KMS-11 (cell line): ENCODE results near the gene POGZ.

Experiments
- H2AFZ ChIP-seq: fragments of 200-600 bp; sonication (generic); 2 replicates; pipeline ENCODE4 v1.6.1; 2016; ENCODE audit warnings: antibody characterized with exemption, mixed run types, low read depth
- H3K27ac ChIP-seq: fragments of 200-600 bp; sonication (generic); 2 replicates; pipeline ENCODE4 v1.6.1; 2016; ENCODE audit warnings: mild to moderate bottlenecking, mixed run types
- H3K27me3 ChIP-seq: fragments of 200-600 bp; sonication (generic); 2 replicates; pipeline ENCODE4 v1.6.1; 2017; ENCODE audit warnings: mild to moderate bottlenecking, low read depth, mixed run types, moderate library complexity; ENCODE audit not compliant: insufficient read depth
- H3K36me3 ChIP-seq: fragments of 200-600 bp; sonication (generic); 2 replicates; pipeline ENCODE4 v1.6.1; 2017; ENCODE audit warnings: mild to moderate bottlenecking, mixed run types; ENCODE audit not compliant: insufficient read depth
- H3K4me1 ChIP-seq: fragments of 200-600 bp; sonication (generic); 2 replicates; pipeline ENCODE4 v1.6.1; 2016; ENCODE audit warnings: mild to moderate bottlenecking, low read depth, mixed run types; ENCODE audit not compliant: poor library complexity, severe bottlenecking
- H3K4me2 ChIP-seq: fragments of 200-600 bp; sonication (generic); 2 replicates; pipeline ENCODE4 v1.7.0; 2016; ENCODE audit warnings: mild to moderate bottlenecking, mixed run types
- H3K4me3 ChIP-seq: fragments of 200-600 bp; sonication (generic); IDR thresholded peaks from 2 replicates; pipeline ENCODE4 v1.6.1; 2017; ENCODE audit warnings: low read depth, low read length, mixed read lengths; ENCODE audit not compliant: insufficient read depth
- H3K79me2 ChIP-seq: fragments of 200-600 bp; sonication (generic); 2 replicates; pipeline ENCODE4 v1.6.1; 2016; ENCODE audit warnings: low read depth, mixed run types; ENCODE audit not compliant: insufficient read depth
- H3K9ac ChIP-seq: fragments of 200-600 bp; sonication (generic); 2 replicates; pipeline ENCODE4 v1.6.1; 2016; ENCODE audit warnings: mild to moderate bottlenecking, mixed run types
- H4K20me1 ChIP-seq: fragments of 200-600 bp; sonication (generic); 2 replicates; pipeline ENCODE4 v1.6.1; 2016; ENCODE audit warnings: mild to moderate bottlenecking, mixed run types; ENCODE audit not compliant: insufficient read depth
- TF ChIP-seq, protein P1 (sequence below): fragments of 200-600 bp; sonication (generic); conservative IDR thresholded peaks from 2 replicates; pipeline ENCODE4 v1.6.1; 2017; ENCODE audit warnings: low read depth, mild to moderate bottlenecking, antibody characterized with exemption, low read length, moderate library complexity, mixed read lengths

The POGZ gene

DNA sequence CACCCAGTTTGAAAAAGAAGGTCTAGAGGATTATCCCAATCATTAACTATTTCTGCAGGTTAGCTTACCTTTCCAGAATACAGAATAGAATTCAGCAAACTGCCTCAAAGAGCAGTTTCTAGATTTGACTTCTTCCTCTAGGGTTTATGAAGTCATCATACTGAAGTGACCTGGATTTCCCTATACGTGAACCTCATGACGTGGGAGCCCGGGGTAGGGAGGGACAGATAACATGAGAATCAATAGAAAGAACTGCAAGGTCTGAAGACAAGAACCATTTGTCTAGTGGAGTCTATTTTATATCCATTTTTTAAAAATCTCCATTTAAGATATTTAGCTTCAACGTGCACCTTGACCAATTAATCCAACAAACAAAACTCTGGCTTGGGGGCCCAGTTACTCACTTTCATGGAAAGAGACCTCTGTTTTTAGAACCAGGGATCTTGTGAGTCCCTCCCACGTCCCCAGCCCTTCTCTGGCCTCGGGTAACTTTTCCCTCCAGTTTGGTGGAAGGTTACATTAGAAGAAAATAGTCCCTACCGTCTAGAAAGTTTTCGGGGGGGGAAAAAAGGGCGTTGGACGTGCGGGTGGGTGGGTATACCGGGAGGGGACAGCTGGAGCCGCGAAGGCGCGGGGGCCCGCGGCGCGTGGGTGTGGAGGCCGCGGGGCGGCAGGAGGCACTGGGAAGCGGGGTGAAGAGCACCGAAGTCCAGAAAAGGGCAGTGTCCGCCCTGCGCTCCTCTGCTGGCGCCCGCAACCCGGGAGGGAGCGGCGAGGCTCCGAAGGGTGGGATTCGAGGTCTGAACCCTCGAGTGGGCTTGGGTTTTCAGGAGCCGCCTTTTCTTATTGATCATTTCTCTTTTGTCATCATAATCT is 13.8 kb upstream of the POGZ start:
- no peaks in the 10 kb centered on the region for H3K79me2 ChIP-seq
- no peak overlapping the region for H3K27ac ChIP-seq
- H2AFZ ChIP-seq, result no peak overlapping the region
- no peaks in the 10 kb centered on the region for H4K20me1 ChIP-seq
- no peak overlapping the region for H3K9ac ChIP-seq
- H3K4me3 ChIP-seq, result no peak overlapping the region
- TF ChIP-seq, protein P1, sequence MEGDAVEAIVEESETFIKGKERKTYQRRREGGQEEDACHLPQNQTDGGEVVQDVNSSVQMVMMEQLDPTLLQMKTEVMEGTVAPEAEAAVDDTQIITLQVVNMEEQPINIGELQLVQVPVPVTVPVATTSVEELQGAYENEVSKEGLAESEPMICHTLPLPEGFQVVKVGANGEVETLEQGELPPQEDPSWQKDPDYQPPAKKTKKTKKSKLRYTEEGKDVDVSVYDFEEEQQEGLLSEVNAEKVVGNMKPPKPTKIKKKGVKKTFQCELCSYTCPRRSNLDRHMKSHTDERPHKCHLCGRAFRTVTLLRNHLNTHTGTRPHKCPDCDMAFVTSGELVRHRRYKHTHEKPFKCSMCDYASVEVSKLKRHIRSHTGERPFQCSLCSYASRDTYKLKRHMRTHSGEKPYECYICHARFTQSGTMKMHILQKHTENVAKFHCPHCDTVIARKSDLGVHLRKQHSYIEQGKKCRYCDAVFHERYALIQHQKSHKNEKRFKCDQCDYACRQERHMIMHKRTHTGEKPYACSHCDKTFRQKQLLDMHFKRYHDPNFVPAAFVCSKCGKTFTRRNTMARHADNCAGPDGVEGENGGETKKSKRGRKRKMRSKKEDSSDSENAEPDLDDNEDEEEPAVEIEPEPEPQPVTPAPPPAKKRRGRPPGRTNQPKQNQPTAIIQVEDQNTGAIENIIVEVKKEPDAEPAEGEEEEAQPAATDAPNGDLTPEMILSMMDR, result no peak
- no peak overlapping the region for H3K4me2 ChIP-seq
- H3K36me3 ChIP-seq, result no peaks in the 10 kb centered on the region
- peaks cover 34% of the 10 kb centered on the region for H3K4me1 ChIP-seq
- H3K27me3 ChIP-seq, result no peaks in the 10 kb centered on the region

DNA sequence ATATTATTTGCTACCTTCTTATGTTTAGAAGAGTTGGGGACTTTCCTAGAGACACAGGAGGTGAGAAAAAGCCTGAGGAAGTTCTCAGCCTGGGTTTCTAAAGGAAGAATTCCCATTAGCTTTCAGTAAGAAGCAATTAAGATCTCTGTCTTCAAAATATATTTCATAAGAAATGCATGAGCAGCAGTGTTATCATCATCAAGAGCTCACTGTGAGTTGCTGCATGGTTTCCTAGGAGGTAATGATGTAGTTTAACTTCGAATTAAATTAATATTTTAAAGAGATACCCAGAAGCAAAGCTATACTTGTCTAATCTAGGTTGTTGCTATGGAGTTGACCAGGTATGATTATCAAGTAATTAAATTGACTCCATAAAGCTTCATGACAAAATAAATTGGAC is 5.7 kb upstream of the POGZ start:
- Histone ChIP-seq H3K36me3 (no peaks in the 10 kb centered on the region), H3K27ac (no peak overlapping the region), H3K9ac (no peak overlapping the region), H3K79me2 (no peaks in the 10 kb centered on the region), H3K4me2 (no peak overlapping the region), H4K20me1 (no peaks in the 10 kb centered on the region), H2AFZ (no peak overlapping the region), H3K27me3 (no peaks in the 10 kb centered on the region; the same call in 1 of the 2 replicates), H3K4me1 (peaks cover 5% of the 10 kb centered on the region), H3K4me3 (no peak overlapping the region)
- TF ChIP-seq, protein P1, result no peak

DNA sequence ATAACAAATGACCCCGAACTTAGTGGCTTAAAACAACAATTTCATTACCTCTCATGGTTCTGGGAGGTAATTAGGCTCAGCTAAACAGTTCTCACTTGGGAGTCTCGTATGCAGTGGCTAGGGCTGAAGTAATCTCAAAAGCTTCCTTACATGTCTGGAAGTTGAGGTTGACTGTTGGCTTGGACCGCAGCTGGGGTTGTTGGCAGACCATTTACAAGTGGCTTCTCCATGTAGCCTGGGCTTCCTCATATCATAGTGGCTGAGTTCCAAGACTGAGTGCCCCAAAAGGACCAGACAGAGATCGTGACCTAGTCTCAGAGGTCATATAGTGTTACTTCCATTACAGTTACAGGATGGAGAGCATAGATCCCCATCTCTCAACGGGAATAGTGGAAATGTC is 2.4 kb upstream of the POGZ start:
- TF ChIP-seq, protein P1, result no peak
- H3K79me2 ChIP-seq, result peaks cover 20% of the 10 kb centered on the region
- no peak overlapping the region for H3K4me2 ChIP-seq
- peaks cover 21% of the 10 kb centered on the region for H3K4me1 ChIP-seq
- no peak overlapping the region; the same call in 1 of the 2 replicates for H2AFZ ChIP-seq
- no peak overlapping the region for H3K9ac ChIP-seq
- no peak overlapping the region for H3K4me3 ChIP-seq
- H3K27me3 ChIP-seq, result no peaks in the 10 kb centered on the region; the same call in 1 of the 2 replicates
- H3K36me3 ChIP-seq, result no peaks in the 10 kb centered on the region
- H3K27ac ChIP-seq, result no peak overlapping the region
- no peaks in the 10 kb centered on the region for H4K20me1 ChIP-seq

DNA sequence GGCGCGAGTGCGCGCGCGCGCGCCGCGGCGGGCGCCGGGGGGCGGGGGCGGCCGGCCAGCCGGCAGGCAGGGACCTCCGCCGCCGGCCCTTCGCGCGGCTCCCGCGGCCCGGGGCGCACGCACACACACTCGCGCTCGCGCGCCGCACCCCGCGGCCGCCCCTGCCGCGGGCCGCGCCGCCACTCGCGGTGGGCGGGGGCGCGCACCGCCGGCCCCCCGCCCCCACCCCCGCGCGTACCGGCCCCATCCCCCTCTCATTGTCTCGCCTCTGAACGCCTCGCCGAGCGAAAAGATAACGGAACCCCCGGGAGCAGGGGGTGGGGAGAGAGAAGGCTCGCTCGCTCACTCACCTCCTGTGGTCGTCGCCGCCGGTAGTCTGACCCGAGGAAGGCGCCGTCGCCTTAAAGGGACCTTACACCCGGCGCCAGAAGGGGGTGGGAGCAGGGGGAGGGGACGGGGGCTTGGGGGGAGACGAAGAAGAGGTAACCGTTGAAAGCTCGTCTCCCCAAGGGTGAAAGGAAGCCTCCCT is 428 bp downstream of the POGZ start:
- TF ChIP-seq, protein P1, result no peak
- Histone ChIP-seq H4K20me1 (no peaks in the 10 kb centered on the region; the same call in 1 of the 2 replicates), H3K4me3 (no peak overlapping the region), H3K27me3 (no peaks in the 10 kb centered on the region; the same call in 1 of the 2 replicates), H2AFZ (no peak overlapping the region), H3K4me2 (no peak overlapping the region), H3K36me3 (no peaks in the 10 kb centered on the region), H3K27ac (peak overlapping the region; percentile 66), H3K79me2 (peaks cover 48% of the 10 kb centered on the region), H3K4me1 (peaks cover 37% of the 10 kb centered on the region), H3K9ac (peak overlapping the region; percentile 39; the same call in 1 of the 2 replicates)
